Measurements from ENCODE around the gene KIF26B.

KIF26B gene

DNA sequence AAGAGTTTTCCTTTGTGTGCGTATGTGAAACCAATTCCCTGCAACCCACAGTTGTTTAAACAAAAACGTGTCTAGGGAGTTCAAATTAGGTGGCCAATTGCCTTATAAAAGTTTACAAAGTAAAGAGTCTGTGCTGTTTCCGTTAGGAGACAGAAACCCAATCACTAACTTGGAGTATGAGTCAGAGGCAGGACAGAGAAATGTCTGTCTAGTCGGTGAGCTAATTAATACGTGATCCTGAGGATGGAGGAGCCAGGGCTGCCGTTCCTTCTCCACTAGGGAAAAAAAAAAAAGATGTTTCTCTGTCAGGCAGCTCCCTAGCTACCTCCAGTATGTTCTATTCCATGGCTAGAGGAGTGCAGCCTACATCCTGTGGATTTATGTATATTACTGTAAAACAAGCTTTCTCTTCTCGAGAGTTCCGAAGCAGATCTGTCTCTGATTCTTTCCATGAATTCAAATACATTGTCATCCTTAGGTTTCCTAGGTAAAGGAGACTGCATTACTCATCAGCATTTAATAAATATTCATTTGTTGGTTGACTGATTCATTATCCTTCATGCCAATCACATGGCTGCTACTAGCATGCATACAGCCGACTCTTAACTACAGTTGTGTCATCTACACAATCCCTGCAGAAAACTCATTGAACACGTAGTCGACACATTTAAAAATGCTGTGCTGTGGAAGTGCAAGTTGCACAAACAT lies 430.6 kb downstream of the KIF26B start:
- H3K36me3 ChIP-seq, result no peaks in the 10 kb centered on the region
- peaks cover 0 to 5% (median 0%) of the 10 kb centered on the region in 11 experiments; a peak in 1 of 22 replicates for H3K9me3 ChIP-seq (replicated peaks in 1 of 11)
- TF ChIP-seq Cebpa-rat (IDR thresholded peaks at IDR 0.05), result no peak
- no peaks in the 10 kb centered on the region for H3K27me3 ChIP-seq
- H3K27ac ChIP-seq, result no peak overlapping the region
- no peak overlapping the region for H3K4me3 ChIP-seq
- H4K20me1 ChIP-seq, result no peaks in the 10 kb centered on the region
- peaks cover 0 to 15% (median 11%) of the 10 kb centered on the region in 10 experiments; a peak in 12 of 20 replicates for H3K4me1 ChIP-seq
- no peak overlapping the region for H3K4me2 ChIP-seq
- no peak overlapping the region for H3K9ac ChIP-seq

DNA sequence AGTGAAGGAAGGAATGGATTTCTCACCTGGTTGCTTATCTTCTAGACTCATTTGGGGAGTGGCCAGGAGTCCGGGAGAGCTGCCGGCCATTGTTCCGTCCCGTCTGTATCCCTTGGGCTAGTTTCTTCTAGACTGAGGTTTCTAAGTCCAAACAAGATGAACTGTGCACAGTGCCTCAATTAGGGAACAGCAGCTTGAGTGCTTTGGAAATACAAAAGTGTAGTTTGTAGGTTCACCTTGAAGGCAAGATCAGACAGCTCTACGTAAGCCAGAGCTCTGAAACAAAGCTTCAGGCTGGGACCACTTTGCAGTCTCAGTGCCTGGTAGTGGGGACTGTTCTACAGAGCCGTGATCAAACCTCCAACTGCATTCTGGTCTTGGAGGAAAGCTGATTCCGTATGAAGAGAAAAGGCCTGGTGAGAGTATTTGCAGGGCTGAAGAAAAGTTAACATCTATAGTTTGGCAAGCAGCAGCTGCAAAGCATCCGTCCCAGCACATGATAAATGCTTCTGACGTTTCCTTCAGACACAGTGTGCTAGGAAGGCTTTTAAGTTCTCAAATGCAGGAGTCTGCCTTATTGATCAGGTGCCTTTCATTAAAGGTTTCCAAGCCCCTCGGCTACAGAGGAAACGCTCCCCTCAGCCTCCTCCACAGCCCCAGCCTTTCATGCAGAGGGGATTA lies 432.8 kb downstream of the KIF26B start:
- peaks cover 0 to 5% (median 2%) of the 10 kb centered on the region in 10 experiments; a peak in 5 of 20 replicates for H3K4me1 ChIP-seq
- TF ChIP-seq Cebpa-rat (IDR thresholded peaks at IDR 0.05), result no peak
- no peaks in the 10 kb centered on the region for H4K20me1 ChIP-seq
- no peak overlapping the region for H3K27ac ChIP-seq
- H3K4me3 ChIP-seq, result no peak overlapping the region
- no peaks in the 10 kb centered on the region for H3K36me3 ChIP-seq
- no peaks in the 10 kb centered on the region for H3K27me3 ChIP-seq
- 0 out of 22 replicates have a peak, but pooled peaks cover 0 to 5% (median 0%) of the 10 kb centered on the region in 11 experiments for H3K9me3 ChIP-seq (replicated peaks in 1 of 11)
- H3K9ac ChIP-seq, result no peak overlapping the region
- no peak overlapping the region for H3K4me2 ChIP-seq

DNA sequence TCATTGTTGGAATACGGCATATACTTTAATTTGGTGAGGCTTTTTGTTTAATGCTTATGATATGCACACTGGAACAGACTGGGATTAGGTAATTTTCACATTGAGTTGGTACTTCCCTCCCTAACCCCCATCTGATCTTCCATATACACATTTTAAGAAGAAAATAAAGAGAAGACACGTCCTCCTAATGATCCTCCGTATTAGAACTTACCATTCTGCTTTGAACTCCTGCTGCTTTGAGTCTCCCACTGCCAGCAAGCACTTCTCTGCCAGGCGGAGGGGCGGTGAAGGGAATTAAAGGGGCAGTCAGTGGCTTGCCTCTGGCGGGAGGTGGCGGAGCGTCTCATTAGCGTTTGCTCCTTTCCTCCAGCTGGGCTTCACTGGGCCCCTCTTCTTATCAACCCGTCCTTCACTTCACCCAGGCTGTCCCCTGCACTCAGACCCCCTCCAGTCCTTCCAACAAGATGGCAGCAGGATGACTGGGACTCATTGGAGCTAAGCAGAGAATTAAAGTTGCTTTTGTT lies 433.4 kb downstream of the KIF26B start:
- Histone ChIP-seq H3K4me3 (no peak overlapping the region), H3K4me1 (no peaks in the 10 kb centered on the region), H3K27me3 (no peaks in the 10 kb centered on the region), H3K36me3 (no peaks in the 10 kb centered on the region), H4K20me1 (no peaks in the 10 kb centered on the region), H3K9ac (no peak overlapping the region), H3K9me3 (replicated peaks in 1 of 11) (0 out of 22 replicates have a peak, but pooled peaks cover 0 to 5% (median 0%) of the 10 kb centered on the region in 11 experiments), H3K27ac (no peak overlapping the region), H3K4me2 (no peak overlapping the region)
- no peak for TF ChIP-seq Cebpa-rat (IDR thresholded peaks at IDR 0.05)

DNA sequence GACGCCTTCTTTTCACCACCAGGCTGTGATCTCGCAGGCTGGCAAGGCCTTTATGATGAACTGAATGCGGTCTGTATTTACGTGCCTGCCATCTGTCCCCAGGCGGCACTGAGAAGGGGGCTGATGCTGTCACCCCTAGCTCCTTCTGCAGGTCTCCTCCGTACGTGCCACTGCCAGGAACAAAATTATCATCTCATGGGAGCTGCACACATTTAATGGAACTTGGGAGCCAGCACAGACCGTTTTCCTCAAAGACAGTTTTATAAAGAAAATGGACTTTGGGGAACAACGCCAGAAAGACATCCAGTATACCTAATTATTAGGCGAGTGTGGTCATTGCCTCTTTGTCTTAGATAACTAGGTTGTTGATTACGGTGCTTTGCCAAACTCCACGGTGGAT lies 434.5 kb downstream of the KIF26B start:
- H3K9ac ChIP-seq, result no peak overlapping the region
- H3K9me3 ChIP-seq (replicated peaks in 1 of 11), result peaks cover 0 to 3% (median 0%) of the 10 kb centered on the region in 11 experiments; a peak in 2 of 22 replicates
- H3K27ac ChIP-seq, result no peak overlapping the region
- H3K4me2 ChIP-seq, result no peak overlapping the region
- no peaks in the 10 kb centered on the region for H3K4me1 ChIP-seq
- no peaks in the 10 kb centered on the region for H3K36me3 ChIP-seq
- H3K4me3 ChIP-seq, result no peak overlapping the region
- TF ChIP-seq Cebpa-rat (IDR thresholded peaks at IDR 0.05), result no peak
- H3K27me3 ChIP-seq, result no peaks in the 10 kb centered on the region
- no peaks in the 10 kb centered on the region for H4K20me1 ChIP-seq

DNA sequence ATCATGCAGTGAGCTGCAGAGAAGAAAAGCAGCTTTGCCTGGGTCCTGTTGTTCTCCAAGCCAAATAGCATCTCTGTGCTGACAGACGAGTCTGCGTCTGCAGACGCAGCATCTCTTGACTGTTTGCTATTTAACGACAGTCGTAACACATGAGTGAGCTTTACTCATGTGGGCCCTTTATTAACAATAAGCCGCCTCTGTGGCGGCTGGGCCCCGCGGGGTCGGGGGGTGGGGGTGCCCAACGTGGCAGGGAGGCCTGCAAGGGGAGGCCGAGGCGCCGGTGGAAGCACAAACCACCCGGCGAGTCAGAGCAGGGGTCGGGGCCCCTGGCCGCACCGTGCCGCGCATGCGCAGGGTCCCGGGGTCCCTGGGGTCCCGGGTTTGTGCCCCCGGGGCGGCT lies 435.1 kb downstream of the KIF26B start:
- no peaks in the 10 kb centered on the region for H3K36me3 ChIP-seq
- no peak for TF ChIP-seq Cebpa-rat (IDR thresholded peaks at IDR 0.05)

DNA sequence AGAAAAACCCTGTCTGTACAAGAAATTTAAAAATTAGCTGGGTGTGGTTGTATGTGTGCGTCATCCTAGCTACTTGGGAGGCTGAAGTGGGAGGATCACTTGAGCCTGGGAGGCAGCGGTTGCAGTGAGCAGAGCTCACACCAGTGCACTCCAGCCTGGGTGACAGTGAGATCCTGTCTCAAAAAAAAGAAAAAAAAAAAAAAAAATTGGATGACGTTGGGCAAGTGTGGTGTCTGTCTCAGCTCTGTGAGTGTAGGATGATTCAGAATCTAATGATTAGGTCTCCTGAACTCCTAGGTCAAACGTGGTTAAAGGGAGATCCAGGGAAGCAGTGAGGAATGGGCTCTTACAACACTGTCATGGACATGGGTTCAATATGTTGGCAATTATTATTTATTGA lies 435.9 kb downstream of the KIF26B start:
- no peak overlapping the region for H3K4me2 ChIP-seq
- H3K9me3 ChIP-seq (replicated peaks in 1 of 11), result peaks cover 0 to 8% (median 0%) of the 10 kb centered on the region in 11 experiments; a peak in 2 of 22 replicates
- no peaks in the 10 kb centered on the region for H3K36me3 ChIP-seq
- H3K27ac ChIP-seq, result no peak overlapping the region
- no peaks in the 10 kb centered on the region for H3K4me1 ChIP-seq
- no peaks in the 10 kb centered on the region for H3K27me3 ChIP-seq
- TF ChIP-seq Cebpa-rat (IDR thresholded peaks at IDR 0.05), result no peak
- no peak overlapping the region for H3K4me3 ChIP-seq
- no peak overlapping the region for H3K9ac ChIP-seq
- no peaks in the 10 kb centered on the region for H4K20me1 ChIP-seq

More for the DNA sequence above, 435.1 kb downstream of the KIF26B start:
- no peak overlapping the region for H3K4me2 ChIP-seq
- H3K4me3 ChIP-seq, result no peak overlapping the region
- no peaks in the 10 kb centered on the region for H3K4me1 ChIP-seq
- H4K20me1 ChIP-seq, result no peaks in the 10 kb centered on the region
- H3K9me3 ChIP-seq (replicated peaks in 1 of 11), result peaks cover 0 to 8% (median 0%) of the 10 kb centered on the region in 11 experiments; a peak in 2 of 22 replicates
- no peak overlapping the region for H3K27ac ChIP-seq
- no peak overlapping the region for H3K9ac ChIP-seq
- no peaks in the 10 kb centered on the region for H3K27me3 ChIP-seq

DNA sequence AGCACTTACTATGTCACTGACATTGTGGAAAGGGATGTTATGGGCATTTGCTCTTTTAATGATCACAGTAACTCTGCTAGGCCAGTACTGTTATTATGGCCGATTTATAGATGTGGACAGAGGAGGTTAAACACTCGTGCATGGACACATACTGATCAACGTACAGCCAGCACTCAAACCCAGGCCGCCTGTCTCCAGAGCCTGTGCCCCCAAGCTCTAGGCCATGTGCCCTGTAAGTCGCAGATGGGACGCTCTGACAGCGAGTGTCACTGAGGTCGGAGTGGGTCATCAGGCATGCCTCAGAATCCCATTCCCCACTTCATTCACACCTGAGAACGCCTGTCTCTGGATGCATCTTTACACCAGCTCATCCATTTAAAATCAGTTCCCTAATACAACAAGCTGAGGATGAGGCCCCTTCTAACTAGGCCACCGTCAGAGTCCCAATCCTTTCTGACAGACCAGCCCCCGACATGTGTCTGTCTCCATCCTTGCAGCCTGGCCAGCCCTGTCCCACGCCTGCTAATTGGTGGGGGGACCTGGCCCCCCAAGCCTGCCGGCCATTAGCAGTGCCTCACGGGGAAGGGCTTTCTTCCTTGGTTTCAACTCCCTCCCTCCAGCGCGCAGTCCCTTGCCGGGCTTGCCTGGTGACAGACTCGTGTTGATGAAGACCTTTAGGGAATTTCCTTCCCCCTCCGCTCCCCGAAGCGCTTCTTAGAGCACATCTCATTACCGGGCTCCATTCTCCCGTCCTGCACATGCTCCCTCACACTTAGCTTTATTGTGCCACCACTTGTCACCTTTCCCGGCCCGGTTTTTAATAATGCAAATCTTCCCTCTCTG lies 436.8 kb downstream of the KIF26B start:
- no peak overlapping the region for H3K27ac ChIP-seq
- H3K4me1 ChIP-seq, result no peaks in the 10 kb centered on the region
- no peak overlapping the region for H3K4me3 ChIP-seq
- H3K9me3 ChIP-seq (replicated peaks in 1 of 11), result peaks cover 0 to 8% (median 0%) of the 10 kb centered on the region in 11 experiments; a peak in 2 of 22 replicates
- H3K9ac ChIP-seq, result no peak overlapping the region
- no peak overlapping the region for H3K4me2 ChIP-seq
- no peak for TF ChIP-seq Cebpa-rat (IDR thresholded peaks at IDR 0.05)
- H3K27me3 ChIP-seq, result no peaks in the 10 kb centered on the region
- H4K20me1 ChIP-seq, result no peaks in the 10 kb centered on the region
- no peaks in the 10 kb centered on the region for H3K36me3 ChIP-seq

DNA sequence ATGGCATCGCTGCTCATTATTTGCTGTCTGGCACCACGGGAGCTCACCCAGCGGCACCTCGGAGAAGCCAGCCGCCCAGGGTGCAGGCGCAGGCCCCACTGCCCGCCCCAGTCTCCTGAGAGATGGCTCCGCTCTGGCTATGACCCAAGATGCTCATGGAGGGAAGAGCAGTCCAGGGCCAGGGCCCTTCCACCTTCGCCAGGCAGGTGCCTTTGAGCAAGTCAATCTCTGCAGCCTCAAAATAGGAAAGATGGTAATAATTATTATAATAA lies 437.3 kb downstream of the KIF26B start:
- H3K36me3 ChIP-seq, result no peaks in the 10 kb centered on the region

More for the DNA sequence above, 437.3 kb downstream of the KIF26B start:
- no peaks in the 10 kb centered on the region for H4K20me1 ChIP-seq
- no peak overlapping the region for H3K4me3 ChIP-seq
- no peak overlapping the region for H3K9ac ChIP-seq
- peaks cover 0 to 8% (median 0%) of the 10 kb centered on the region in 11 experiments; a peak in 2 of 22 replicates for H3K9me3 ChIP-seq (replicated peaks in 1 of 11)
- no peak for TF ChIP-seq Cebpa-rat (IDR thresholded peaks at IDR 0.05)
- no peaks in the 10 kb centered on the region for H3K27me3 ChIP-seq
- H3K4me1 ChIP-seq, result no peaks in the 10 kb centered on the region
- H3K27ac ChIP-seq, result no peak overlapping the region
- H3K4me2 ChIP-seq, result no peak overlapping the region
